GM23248 (cell line): ENCODE measurements around the gene CHRNA9.

Source experiments
- EZH2 ChIP-seq: fragments of 200-600 bp; sonication (generic); IDR thresholded peaks from 2 replicates; pipeline ENCODE4 v1.6.1; 2018; ENCODE audit warnings: antibody characterized with exemption, mild to moderate bottlenecking; ENCODE audit not compliant: insufficient read depth, poor library complexity, severe bottlenecking
- EZH2phosphoT487 ChIP-seq: fragments of 200-600 bp; sonication (generic); IDR thresholded peaks from 2 replicates; pipeline ENCODE4 v1.6.1; 2018; ENCODE audit warnings: antibody characterized with exemption, moderate library complexity, mild to moderate bottlenecking, low read depth; ENCODE audit not compliant: insufficient read depth

DNA sequence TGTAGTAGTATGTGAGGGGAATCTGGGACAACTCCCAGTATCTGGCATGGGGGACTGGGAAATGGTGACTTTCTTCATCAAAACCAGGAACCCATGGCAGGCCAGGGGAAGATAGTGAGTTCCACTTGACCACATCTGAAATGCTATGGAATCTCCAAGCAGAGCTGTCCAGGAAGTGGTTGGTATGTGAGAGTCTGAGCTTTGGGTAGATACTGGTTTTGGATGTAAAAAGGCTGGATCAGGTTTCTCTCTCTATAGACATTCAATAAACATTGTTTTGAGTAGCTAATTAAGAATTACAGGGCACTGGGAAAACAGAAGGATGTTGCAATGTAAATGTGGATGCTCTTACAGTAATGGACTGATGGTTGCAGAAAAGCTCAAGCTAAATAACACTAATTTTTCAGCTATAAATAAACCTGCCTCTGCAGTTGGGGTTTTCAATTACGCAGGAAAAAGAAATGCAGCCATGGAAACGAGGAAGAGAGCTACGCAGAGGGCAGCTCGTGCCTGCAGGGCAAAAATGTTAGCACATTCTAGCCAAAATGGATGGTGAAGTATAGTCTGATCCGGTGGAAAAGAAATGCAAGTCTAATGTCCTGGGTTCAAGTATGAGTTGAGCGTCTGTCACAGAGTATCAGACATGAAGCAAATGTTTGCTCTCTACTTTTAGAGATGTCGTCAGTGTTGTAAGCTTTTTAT lies 13.4 kb upstream of the CHRNA9 start:
- TF ChIP-seq EZH2 (no peak), EZH2phosphoT487 (no peak)
